ENCODE measurements around the gene MARCHF11.

The MARCHF11 gene

GRCh38 chr5:16179511-16179935 lies at the start of gene MARCHF11:
Gene MARCHF11, minus strand, starts transcription at chr5:16179791. Its CDS starts 216 bp downstream, at chr5:16179575.
- DNase-seq, result peak; percentile 14

GRCh38 chr5:16225927-16226326 lies 46.3 kb upstream of the MARCHF11 start:
- DNase-seq, result no peak

GRCh38 chr5:16192311-16192710 lies 12.7 kb upstream of the MARCHF11 start:
- no peak for DNase-seq

GRCh38 chr5:16180789-16181082 lies 1.1 kb upstream of the MARCHF11 start:
- DNase-seq, result no peak

- DNase-seq, result no peak
Observed at GRCh38 chr5:16179936-16180788, 571 bp upstream of the MARCHF11 start.

- peak; percentile 9 for DNase-seq
Observed at GRCh38 chr5:16178745-16179372, 732 bp downstream of the MARCHF11 start.

- no peak for DNase-seq
Observed at GRCh38 chr5:16169550-16169949, 10.0 kb downstream of the MARCHF11 start.

- peak; percentile 68 for DNase-seq
Observed at GRCh38 chr5:16160706-16161105, 18.9 kb downstream of the MARCHF11 start.

- DNase-seq, result no peak
Observed at GRCh38 chr5:16159636-16160035, 20.0 kb downstream of the MARCHF11 start.

GRCh38 chr5:16156152-16156551 lies 23.4 kb downstream of the MARCHF11 start:
- DNase-seq, result no peak

- DNase-seq, result no peak
Observed at GRCh38 chr5:16152601-16153568, 26.7 kb downstream of the MARCHF11 start.

- no peak for DNase-seq
Observed at GRCh38 chr5:16149621-16150020, 30.0 kb downstream of the MARCHF11 start.

- no peak for DNase-seq
Observed at GRCh38 chr5:16147179-16147900, 32.3 kb downstream of the MARCHF11 start.

- DNase-seq, result no peak
Observed at GRCh38 chr5:16144416-16144815, 35.2 kb downstream of the MARCHF11 start.

- no peak for DNase-seq
Observed at GRCh38 chr5:16143361-16144049, 36.1 kb downstream of the MARCHF11 start.

GRCh38 chr5:16140944-16141343 lies 38.6 kb downstream of the MARCHF11 start:
- DNase-seq, result no peak

- DNase-seq, result no peak
Observed at GRCh38 chr5:16140417-16140816, 39.2 kb downstream of the MARCHF11 start.

- no peak for DNase-seq
Observed at GRCh38 chr5:16137177-16137576, 42.4 kb downstream of the MARCHF11 start.

- no peak for DNase-seq
Observed at GRCh38 chr5:16135506-16135905, 44.1 kb downstream of the MARCHF11 start.

GRCh38 chr5:16135003-16135402 lies 44.6 kb downstream of the MARCHF11 start:
- no peak for DNase-seq

- DNase-seq, result no peak
Observed at GRCh38 chr5:16134204-16134603, 45.4 kb downstream of the MARCHF11 start.

GRCh38 chr5:16131878-16132277 lies 47.7 kb downstream of the MARCHF11 start:
- no peak for DNase-seq

Data from NCI-H2171 (cell line).